HG03571 (cell line): Measurements from ENCODE around the gene TCP10L.
"Not testable (repeated sequence)": the region's sequence is repeated elsewhere in the genome, so short reads cannot be mapped to it uniquely, and the experiment has no call there.

Experiments
- ATAC-seq: cut with Tn5 transposase; IDR thresholded peaks from one replicate; pipeline ENCODE4 v1.9.1; 2021; ENCODE audit not compliant: unreplicated experiment

The TCP10L gene

DNA sequence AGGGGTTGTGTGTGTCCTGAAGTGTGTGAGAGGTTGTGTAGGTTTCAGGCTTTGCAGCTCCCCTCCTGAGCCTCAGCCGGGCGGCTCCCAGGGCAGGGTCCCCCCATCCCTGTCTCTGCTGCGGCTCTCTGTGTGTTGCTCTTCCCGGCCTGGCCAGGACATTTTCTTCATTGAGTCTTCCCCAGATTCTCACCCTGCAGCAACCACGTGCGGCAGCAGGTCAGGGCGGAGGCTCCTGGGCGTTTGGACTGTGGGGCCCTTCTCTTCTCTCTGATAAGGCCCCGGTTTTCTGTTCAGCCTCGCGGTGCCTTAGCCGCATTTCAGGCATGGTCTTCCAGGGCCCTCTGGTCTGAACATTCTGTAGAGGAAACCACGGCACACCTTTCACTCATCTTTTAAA lies 1.8 kb upstream of the TCP10L start:
- ATAC-seq: no peak

DNA sequence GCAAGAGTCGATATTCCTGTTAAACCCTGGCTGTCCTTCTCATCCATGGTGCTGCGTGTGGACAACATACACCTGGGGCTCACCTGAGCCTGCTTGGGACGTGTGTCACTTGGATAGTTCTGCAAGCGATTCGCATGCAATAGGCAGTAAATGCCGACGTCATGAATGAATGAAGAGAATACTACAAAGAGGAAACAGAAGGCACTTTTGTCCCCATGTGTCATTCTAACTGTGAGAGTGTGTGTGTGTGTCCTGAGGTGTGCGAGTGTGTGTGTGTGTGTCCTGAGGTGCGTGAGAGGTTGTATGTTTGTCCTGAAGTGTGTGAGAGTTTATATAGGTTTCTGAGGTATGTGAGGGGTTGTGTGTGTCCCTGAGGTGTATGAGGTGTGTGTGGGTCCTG lies 647 bp upstream of the TCP10L start:
- ATAC-seq: no peak

DNA sequence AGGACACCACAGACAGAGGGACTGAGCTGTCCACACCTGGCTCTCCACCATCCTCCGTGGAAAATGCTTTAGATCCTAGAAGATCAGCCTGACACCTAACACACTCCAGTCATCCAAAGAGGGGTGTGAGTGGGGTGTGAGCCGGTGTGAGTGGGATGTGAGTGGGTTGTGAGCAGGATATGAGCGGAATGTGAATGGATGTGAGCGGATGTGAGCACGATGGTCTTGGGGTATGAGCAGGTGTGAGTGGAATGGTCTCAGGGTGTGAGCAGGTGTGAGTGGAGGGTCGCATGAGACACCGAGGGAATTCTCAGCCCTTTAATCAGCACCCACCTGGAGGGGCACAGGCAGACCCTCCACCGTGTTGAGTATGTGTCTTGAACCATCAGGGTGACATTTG lies 851 bp downstream of the TCP10L start:
- ATAC-seq: no peak

DNA sequence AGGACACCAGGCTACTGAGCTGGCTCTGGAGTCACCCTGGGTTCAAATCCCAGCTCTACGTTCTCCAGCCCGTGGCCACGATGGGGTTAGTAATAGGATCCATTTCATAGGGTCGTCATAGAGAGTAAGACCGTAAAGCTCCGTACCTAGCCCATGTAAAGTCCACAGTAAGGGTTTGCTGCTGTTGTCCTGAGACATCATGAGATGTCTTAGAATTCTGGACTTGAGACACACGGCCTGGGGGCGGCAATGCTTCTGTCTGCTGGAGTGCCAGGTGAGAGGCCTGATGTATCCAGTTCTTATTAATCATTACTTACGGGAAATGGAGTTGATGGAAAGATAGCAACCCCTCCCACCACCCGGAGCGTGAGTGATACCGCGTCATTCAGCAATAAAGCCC lies 3.6 kb downstream of the TCP10L start:
- no peak for ATAC-seq

DNA sequence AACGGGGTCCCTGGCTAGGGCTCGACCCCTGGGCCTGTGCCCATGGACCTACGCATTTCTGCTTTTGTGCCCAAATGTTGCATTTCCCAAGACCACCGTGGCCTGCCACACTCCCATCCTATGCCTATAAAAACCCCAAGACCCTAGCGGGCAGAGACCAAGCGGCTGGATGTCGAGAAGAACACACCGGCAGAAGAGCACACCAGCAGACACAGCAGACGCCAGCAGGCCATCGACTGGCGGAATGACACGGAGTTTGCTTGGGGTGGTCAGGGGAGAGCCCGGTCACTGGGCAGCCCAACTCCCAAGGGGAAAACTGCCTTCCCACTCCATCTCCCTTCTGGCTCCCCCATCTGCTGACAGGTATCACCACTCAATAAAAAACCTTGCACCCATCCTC lies 4.4 kb downstream of the TCP10L start:
- ATAC-seq: no peak

DNA sequence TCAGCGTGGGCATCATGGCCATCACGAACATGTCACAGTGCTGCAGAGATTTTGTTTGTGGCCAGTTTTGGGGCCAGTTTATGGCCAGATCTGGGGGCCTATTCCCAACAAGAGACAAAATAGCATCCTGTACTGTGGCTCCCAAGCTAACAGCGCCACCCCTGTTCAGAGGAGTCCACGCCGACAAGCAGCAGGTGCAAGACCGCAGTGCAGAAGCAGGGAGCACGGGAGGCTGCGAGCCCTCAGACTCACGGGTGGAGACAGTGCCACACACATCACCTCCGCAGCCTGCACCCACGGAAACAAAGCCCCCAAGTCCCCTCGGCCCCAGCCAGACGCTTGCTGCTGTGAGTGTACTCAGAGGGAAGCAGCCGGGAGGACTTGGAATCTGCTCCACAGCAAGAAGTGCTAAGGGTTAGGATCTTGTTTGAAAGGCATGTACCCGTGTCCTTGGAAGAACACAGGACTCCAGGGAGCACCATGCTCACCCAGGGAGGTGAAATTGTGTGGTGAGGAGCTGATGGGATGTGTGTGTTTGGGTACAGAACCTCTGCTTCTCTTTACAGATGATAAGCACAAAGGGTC lies 7.1 kb downstream of the TCP10L start:
- ATAC-seq: no peak

DNA sequence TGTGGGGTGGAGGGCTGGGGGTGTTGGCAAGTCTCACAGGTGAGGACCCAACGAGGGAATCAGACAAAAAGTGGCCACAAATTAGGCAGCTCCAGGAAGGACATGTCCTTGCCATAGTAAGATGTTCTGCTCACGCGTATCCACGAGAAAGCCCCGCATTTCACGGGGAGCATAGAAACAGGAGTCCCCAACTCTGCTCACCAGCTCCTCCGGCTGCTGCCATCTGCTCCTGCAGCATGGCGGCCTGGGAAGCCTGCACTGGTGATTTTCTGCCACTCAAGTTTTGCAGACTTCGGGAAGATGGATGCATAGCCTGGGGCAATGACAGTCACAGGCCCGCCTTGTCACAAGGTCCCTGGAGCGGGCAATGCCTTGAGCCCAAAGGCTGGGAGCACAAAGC lies 9.3 kb downstream of the TCP10L start:
- ATAC-seq: no peak

DNA sequence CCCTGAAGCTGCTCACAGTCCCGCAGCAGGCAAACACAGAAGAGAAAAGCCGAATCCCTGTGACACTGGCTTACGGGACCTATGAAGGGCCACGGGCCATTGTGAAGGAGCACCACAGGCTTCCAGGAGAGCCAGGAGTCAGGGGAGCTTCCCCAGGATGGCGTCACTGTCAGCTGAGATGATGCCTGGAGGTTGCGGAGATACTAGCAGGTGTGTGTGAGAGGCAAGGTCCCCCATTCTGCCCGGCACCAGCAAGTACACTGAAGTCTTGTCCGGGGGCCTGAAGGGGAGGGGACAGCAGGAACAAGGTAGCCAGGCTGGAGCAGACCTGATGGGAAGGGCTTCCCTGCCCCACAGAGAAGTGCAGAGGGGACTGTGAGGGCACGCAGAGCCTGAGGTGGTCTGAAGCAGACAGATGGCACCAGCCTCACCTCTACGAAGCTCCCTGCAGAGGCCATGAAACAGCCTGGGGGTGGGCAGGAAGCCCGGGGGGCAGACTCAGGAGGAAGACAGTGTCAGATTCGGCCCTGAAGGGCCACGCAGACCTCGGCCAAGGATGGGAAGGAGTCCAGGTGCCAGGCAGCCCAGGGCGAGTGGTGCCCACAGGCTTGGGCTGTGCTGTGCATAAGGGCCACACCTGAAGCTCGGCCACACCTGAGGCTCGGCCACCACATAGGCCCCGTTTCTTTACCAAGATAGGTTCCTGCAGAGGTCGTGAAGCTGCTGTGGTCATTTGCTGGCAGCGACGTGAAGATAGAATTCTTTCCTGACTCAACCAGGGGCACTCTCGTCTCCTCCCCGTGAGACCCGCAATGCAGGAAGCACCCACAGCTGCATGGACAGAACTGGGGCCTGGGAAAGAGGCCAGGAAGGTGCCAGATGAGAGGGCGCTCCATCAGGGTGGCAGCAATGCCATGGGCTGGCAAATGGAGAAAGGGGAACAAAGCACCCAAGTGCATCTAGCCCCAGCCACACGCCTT lies 10.1 kb downstream of the TCP10L start:
- ATAC-seq: no peak

DNA sequence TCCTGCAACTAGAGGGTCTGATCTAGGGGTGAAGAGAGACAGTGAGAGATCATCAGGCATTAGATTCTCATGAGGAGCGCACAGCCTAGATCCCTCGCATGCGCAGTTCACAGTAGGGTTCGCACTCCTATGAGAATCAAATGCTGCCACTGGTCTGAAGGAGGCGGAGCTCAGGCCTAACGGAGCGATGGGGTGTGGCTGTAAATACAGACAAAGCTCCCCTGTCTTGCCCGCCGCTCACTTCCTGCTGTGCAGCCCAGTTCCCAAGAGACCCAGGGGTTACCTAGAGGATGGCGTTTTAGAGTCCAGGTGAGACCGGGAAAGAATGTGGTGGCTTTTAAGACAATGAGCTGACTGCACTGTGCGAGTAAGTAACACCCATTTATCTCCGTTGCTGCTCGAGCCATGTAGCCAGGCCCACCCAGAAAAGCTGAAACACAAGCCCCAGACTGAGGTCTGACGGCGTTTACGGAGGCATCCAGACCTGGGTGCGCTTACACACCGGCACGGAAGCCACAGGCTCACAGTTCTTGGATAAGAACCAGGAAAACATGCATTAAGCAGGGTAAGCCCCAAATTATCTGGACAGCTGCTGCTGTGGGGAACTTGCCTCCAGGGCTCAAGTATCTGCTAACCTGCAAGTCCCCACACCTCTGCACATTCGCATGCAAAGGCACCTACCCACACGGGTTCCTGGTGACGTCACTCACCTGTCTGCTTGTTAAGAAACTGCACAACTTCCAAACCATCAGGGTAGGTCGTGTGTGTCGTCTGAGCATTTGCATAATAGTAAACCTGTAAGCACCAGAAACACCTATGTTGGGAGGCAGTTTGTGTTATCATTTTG lies 12.5 kb downstream of the TCP10L start:
- no peak for ATAC-seq

DNA sequence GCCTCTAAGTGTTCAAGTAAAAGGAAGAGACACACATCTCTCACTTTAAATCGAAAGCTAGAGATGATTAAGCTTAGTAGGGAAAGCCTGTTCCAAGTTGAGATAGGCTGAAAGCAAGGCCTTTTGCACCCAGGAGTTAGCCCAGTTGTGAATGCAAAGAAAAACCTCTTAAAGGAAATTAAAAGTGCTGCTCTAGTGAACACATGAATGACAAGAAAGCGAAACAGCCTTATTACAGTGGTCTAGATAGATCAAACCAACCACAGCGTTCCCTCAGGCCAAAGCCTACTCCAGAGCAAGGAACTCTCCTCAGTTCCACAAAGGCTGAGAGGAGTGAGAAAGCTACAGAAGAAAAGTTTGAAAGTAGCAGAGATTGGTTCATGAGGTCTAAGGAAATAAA lies 14.9 kb downstream of the TCP10L start:
- no peak for ATAC-seq

DNA sequence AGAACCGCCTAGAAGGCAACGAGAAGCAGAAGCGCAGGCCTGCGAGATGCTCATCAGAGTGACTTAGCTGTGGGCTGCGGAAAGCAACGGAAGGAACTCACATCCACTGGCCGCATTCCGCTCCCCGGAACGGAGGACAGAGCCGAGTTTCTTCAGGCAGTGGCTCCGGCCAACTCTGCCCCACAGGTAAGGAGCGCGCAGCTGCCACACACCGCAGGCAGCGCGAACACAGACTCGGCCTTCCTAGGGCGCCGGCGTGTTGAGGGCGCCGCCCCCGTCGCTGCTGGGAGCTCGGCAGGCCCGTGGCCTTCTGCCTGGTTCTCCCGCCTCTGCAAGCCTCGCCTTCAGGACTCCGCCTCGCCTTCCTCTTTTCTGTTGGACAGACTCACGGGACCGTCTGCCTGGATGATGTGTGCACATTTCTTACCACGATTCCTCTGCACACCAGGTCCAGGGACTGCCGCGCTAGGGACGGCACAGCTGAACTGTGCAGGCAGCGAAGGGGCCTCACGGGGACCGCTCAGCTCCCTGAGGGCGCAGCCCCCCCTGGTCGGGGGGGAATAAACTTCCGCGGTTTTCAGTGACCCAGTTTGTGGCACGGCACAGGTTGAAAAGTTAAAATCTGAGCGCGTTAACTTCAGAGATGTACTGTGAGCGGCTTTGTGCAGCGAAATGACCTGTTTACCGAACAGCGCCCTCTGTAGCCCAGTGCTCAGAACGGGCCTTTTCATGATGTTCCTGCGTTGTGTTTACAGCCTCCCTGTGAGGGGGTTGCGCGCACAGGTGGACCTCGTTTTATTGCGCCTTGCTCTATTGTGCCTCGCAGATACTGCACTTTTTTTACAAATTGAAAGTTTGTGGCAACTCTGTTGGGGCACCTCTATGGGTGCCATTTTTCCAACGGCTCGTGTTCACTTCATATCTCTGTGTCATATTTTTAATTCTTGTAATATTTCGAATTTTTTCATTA lies 15.8 kb downstream of the TCP10L start:
- ATAC-seq: no peak

DNA sequence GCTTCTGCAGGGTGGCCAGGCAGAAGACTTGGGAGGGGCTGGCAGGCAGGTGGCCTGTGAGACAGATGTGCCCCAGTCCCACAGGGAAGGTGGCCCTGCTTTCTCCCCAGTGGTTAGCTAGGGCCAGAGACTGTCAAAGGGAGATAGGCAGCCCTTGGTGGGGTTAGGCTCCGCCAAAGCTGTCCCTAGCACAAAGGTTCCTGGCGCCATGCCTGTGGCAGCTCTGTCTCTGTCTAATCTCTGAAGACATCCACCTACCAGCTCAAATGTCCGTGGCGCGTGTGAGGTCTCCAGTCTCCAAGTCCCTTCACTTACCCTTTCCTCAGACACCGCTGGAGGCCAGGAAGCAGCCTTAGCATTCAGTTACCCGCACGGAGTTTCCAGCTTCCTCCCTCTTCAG lies 17.7 kb downstream of the TCP10L start:
- ATAC-seq: no peak

DNA sequence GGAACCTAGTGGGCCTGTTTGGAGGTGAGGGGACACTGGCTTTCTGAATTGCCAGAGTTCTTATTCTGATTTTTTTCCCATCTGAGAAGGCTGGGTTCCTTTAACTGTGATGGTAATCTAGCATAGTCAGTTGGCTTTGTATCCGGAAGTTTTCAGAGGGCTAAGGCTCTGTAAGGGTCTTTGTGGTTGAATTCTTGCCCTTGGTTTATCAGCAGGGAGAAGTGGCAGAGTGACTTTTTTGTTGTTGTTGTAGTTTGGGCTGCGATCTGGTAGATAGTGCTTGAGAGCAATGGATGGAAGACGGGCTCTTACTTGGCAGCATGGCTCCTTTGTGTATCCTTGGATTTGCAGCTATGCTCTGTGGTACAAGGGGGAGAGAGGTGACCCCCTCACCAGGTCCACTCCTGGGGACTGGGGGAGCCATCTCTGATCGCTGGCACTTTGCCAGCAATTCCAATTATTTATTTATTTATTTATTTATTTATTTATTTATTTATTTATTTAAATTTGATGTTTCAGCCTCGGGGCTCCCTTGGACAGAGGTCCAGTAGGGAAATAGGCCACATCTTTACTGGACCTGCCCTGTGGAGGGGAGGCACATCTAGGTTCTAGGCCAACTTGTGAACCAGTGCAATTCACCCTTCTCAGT lies 18.5 kb downstream of the TCP10L start:
- ATAC-seq: no peak

DNA sequence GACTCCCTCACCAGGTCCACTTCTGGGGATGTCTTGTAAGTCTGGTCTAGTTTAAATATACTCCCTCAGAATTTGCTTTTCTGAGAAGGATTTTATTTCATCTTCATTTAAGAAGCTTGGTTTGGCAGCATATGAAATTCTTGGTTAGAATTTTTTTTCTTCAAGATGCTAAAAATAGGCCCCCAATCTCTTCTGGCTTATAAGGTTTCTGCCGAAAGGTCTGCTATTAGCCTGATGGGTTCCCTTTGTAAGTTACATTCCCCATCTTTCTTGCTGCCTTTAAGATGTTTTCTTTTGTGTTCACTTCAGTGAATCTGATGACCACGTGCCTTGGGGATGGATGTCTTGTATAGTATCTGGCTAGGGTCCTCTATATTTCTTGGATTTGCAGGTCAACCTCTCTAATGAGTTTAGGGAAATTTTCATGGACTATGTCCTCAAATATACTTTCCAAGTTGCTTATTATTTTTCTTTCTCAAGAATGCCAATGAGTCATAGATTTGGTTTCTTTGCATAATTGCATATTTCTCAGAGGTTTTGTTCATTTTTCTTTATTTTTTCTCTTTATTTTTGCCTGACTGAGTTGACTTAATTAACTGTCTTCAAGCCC lies 19.4 kb downstream of the TCP10L start:
- ATAC-seq: no peak

DNA sequence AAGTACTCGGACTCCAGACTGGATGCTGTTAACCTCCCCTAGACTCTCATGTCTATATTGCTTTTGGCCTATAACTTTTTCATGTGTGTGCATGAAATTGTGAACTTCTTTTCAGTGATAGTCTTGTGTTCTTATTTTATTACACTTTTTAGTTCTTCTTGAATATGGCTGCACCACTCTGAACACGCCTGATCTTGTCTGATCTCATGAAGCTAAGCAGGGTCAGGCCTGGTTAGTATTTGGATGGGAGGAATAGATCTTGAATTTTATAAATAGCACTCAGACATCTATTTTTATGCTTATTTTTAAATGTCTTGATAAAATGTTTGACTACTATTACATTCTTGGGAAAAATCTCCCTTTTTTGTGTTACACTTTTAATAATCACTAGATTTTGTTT lies 22.4 kb downstream of the TCP10L start:
- ATAC-seq: no peak

DNA sequence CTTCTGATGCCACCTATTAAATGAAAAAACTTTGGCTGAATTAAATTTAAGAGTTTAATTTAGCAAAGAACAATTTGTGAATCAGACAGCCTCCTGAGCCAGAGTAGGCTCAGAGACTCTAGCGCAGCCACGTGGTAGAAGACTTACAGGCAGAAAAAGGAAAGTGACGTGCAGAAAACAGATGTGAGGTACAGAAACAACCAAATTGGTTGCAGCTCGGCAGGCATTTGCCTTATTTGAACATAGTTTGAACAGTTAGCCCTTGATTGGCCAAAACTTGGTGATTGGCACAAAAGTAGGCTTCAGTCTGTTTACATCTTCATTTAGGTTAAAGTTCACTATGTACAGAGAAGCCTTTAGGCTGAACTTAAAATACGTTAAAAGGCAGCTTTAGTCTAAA lies 22.9 kb downstream of the TCP10L start:
- ATAC-seq: no peak

DNA sequence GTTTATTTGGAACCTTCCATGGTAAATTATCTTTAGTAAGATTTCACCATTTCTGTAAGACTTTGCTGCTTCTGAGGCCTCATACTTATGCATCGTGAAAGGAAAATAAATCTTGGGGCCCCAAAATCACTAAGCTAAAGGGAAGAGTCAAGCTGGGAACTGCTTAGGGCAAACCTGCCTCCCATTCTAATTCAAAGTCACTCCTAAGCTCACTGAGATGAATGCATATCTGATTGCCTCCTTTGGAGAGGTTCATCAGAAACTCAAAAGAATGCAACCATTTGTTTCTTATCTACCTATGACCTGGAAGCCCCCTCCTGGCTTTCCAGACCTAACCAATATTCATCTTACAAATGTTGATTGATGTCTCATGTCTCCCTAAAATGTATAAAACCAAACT lies 23.8 kb downstream of the TCP10L start:
- ATAC-seq: not testable (repeated sequence)

DNA sequence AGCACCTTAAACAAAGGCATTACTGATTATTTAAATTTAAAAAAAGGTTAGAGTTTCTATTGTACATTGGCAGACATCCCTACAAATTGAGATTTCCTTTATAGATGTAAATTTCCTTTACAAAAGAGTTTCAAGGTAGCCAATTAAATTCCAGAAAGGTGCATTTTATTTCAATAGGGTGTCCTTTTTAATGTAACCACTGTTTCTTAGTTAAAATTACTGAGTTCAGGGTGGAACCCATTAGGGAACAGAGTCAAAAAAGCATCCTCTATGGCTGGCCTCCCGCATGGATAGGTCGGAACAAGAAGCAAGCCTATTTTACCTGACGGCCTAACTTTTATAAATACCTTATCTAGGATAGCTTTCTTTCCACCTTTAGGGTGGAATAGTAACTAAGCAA lies 24.4 kb downstream of the TCP10L start:
- no peak for ATAC-seq

DNA sequence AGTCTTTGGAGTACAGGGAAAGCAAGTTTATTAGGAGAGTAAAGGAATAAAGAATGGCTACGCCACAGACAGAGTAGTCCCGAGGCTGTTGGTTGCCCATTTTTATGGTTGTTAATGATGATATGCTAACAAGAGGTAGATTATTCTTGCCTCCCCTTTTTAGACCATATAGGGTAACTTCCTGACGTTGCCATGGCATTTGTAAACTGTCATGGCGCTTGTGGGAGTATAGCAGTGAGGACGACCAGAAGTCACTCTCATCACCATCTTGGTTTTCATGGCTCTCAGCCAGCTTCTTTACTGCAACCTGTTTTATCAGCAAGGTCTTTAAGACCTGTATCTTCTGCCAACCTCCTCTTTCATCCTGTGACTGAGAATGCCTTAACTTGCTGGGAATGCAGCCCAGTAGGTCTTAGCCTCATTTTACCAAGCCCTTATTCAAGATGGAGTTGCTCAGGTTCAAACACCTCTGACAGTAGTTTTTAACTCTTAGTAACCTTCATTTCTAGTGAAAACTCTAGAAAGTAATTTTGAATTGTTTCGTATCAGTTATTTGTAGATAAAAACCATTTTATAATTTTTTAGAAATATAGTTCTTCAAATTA lies 26.2 kb downstream of the TCP10L start:
- no peak for ATAC-seq
